GM18499 (cell line): ENCODE data around the gene OPRD1.

ENCODE experiments used
- ATAC-seq: cut with Tn5 transposase; IDR thresholded peaks from one replicate; pipeline ENCODE4 v1.9.1; 2021; ENCODE audit warnings: moderate number of reproducible peaks; ENCODE audit not compliant: insufficient read depth, unreplicated experiment

The OPRD1 gene

DNA sequence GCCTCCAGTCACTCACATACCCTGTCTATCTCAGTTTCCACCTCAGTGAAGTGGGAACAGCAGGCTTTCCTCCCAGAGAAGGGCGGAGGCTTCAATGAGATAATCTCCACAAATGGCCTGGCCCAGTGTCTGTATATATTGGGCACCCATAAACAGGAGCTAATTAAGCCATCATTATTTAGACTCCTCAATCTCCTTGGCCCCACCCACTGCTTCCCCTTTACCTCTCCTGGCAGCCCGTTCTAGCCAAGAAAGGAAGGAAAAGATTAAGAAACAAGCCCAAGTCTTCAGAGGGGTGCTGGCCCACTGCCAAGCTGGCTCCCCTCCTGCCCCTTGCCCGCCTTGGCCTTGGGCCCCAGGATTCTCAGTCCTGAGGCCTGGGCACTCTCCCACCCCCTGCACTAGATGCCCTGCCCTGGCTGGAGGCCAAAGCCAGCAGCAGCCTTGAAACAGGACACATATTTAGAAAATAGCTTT, 86.5 kb downstream of the OPRD1 start:
- ATAC-seq, result no peak

GRCh38 chr1:28899267-28899666, 87.3 kb downstream of the OPRD1 start:
- ATAC-seq, result no peak

DNA sequence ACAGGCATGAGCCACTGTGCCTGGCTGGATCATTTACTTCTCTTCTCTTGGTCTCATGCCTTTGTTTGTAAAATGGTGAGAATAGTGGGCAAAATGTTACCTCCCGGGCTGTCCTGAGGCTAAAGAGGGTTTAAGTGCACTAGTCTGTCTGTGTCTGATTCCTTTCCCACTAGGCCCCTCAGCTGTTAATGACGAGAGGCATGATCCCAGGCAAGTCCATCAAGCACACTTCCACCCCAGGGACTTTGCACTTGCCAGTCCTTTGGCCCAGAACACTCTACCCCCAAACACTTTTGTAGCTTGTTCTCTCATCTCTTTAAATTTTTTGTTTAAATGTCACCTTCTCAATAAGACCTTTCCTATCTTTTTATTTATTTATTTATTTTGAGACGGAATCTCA, 88.6 kb downstream of the OPRD1 start:
- no peak for ATAC-seq

- ATAC-seq, result no peak
Observed at GRCh38 chr1:28902738-28903137, 90.8 kb downstream of the OPRD1 start.

DNA sequence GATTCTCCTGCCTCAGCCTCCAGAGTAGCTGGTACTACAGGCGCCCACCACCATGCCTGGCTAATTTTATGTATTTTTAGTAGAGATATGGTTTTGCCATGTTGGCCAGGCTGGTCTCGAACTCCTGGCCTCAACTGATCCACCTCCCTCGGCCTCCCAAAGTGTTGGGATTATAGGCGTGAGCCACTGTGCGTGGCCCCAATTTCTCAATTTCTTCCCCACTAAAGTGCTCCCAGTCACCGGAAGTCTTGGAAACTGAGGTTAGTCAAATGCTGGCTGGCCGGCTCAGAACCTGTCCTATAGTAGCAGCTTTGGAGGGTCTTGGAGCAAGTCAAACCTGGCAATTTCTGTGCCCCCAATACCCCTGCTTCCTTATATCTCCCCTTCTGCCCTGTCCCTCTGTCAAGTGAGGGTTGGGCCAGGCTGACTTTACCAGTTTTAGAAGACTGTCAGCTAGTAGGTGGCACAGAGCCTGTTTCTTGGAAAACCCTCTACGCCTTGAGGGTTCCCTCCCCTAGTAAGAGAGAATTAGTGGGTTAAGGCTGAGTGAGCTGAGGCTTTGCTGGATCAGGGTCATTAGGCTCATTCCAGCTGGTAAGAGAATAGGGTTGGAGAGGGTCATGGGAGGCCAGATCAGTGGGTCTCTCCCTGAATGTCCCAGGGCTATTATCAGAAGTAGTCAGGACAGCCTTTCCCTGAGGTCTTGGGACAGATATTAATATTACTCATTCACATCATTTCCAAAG, 94.1 kb downstream of the OPRD1 start:
- no peak for ATAC-seq

DNA sequence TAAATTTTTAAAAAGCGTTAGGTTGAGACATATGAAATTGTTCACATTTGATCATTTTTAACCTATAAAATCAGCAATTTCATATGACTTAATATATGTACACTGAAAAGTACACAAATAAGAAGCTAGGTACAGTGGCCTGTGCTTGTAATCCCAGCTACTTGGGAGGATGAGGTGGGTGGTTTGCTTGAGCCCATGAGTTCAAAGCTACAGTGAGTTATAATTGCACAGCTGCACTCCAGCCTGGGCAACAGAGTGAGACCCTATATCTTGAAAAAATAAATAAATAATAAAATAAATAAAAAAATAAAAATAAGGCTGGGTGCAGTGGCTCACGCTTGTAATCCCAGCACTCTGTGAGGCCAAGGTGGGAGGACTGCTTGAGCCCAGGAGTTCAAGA, 97.2 kb downstream of the OPRD1 start:
- ATAC-seq, result no peak

DNA sequence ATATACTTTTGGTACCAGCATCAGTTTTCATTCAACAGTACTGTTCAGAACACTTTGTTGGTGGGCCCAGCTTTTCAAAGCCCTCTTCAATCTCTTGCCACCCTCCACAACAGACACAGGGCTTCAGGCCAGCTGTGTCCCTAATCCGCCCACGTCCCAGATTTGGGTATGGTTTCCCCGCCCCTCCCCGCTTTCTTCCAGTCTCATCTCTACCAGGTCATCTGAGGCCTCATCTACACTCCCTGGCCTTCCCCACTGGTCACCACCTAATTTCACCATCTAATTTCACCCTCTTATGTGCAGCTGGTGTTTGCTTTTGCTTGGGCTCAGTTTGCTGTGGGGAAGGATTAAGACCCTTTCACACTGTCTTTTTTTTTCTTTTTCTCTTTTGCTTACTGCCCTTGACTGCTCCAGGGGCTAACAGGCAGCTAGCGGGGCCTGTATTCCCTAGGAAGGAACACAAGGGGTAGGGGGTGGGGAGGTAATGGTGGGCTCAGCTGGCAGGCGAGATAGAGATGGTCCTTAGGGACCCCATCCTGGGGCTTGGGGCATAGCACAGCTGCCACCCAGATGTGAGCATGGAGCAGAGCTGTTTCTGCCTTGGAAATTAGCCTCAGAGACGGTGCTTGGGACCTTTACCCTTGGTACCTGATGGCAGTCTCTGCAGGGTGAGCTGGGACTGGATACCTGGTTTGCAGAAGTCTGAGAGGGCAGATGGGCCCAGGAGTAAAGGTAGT, 98.6 kb downstream of the OPRD1 start:
- ATAC-seq, result no peak

- ATAC-seq, result no peak
Observed at GRCh38 chr1:28913786-28914227, 101.8 kb downstream of the OPRD1 start.

GRCh38 chr1:28914228-28915030, 102.5 kb downstream of the OPRD1 start, which contains the start of gene EPB41:
EPB41 (plus strand) TSS chr1:28914569; CDS start chr1:28987438, 72,869 bp downstream.
- peak; percentile 56 for ATAC-seq

GRCh38 chr1:28915031-28915895, 103.3 kb downstream of the OPRD1 start:
- no peak for ATAC-seq

GRCh38 chr1:28917757-28918118, 105.8 kb downstream of the OPRD1 start:
- ATAC-seq, result no peak
